HepG2 (cell line): Measurements from ENCODE around the gene SH2D6. TPM values are rescaled to one million over a fixed set of nuclear protein-coding genes. Genes with fewer than 3 reads are reported as not detected.

Experiments
- ATAC-seq: fragments of 200-7000 bp; cut with Tn5 transposase; 3 replicates; pipeline ENCODE4 v1.9.1; 2020; ENCODE audit warnings: mild to moderate bottlenecking, moderate library complexity
- BruUV-seq: library from RNA; stranded (reverse); fragments of 400-500 nt; replicated peaks from 2 replicates; lab custom pipeline; 2021; lab: Mats Ljungman, UMichigan
- CTCF ChIA-PET: fragments of 300-600 bp; formaldehyde crosslinking; extraction: SDS; loops from one replicate; lab custom pipeline; 2021; ENCODE audit warnings: low total read pairs, inconsistent platforms, low intra/inter-chr PET ratio; lab: Yijun Ruan, JAX
- POLR2A ChIA-PET: fragments of 350-600 bp; sonication (Branson Sonifier 250); formaldehyde crosslinking; loops from one replicate; lab custom pipeline; 2020; ENCODE audit warnings: antibody characterized with exemption, inconsistent platforms; lab: Yijun Ruan, JAX
- DNase-seq: peaks from one replicate; pipeline ENCODE4 v3.0.0-alpha.2; 2015; ENCODE audit warnings: low spot score
- FAIRE-seq: peaks from 3 replicates; lab custom pipeline; 2011; peaks lifted over from hg19 to GRCh38; lab: Jason Lieb, UNC
- H2AFZ ChIP-seq: one replicate; pipeline ENCODE4 v1.6.1; 2011; ENCODE audit warnings: low read length, inconsistent platforms
- H3K27ac ChIP-seq: fragments of 300-600 bp; 3 replicates; pipeline ENCODE4 v1.8.0; 2011; ENCODE audit warnings: mixed run types, mild to moderate bottlenecking, mixed read lengths, low read length, inconsistent platforms; ENCODE audit not compliant: insufficient read depth; ENCODE audit errors: extremely low read length
- H3K27me3 ChIP-seq, 2 experiments: fragments of 200-600 bp in 1 of 2; 2 replicates in 1 of 2; 3 replicates in 1 of 2; pipeline versions ENCODE4 v1.6.0 to v1.8.0; 2011; ENCODE audit warnings: low read length in 2 of 2, mild to moderate bottlenecking in 2 of 2, moderate library complexity in 2 of 2, inconsistent platforms in 1 of 2; ENCODE audit not compliant: insufficient read depth in 2 of 2, control insufficient read depth in 1 of 2
- H3K36me3 ChIP-seq, 2 experiments: fragments of 200-600 bp in 1 of 2; replicated peaks in 1 of 2; 2 replicates in 1 of 2; 3 replicates in 1 of 2; pipeline versions ENCODE4 v1.5.1 to v1.8.0; 2011; ENCODE audit warnings: low read length in 2 of 2, inconsistent platforms in 1 of 2; ENCODE audit not compliant: insufficient read depth in 2 of 2, control insufficient read depth in 1 of 2
- H3K4me1 ChIP-seq: 2 replicates; pipeline ENCODE4 v1.5.1; 2012; ENCODE audit warnings: low read length, inconsistent platforms; ENCODE audit not compliant: insufficient read depth
- H3K4me2 ChIP-seq: 2 replicates; pipeline ENCODE4 v1.6.0; 2011; ENCODE audit warnings: low read depth, low read length, inconsistent platforms
- H3K4me3 ChIP-seq, 3 experiments: fragments of 200-600 bp in 1 of 3; sonication (generic), shearing (Covaris generic) in 1 of 3; replicated peaks in 1 of 3; 2 replicates each; pipeline ENCODE4 v1.5.1; 2011 to 2016; ENCODE audit warnings: low read length in 3 of 3, inconsistent platforms in 2 of 3, low read depth in 2 of 3, mild to moderate bottlenecking in 2 of 3, control low read depth in 1 of 3, mixed read lengths in 1 of 3; ENCODE audit not compliant: insufficient read depth in 1 of 3
- H3K79me2 ChIP-seq: one replicate; pipeline ENCODE4 v1.6.1; 2011; ENCODE audit warnings: low read length, inconsistent platforms; ENCODE audit not compliant: insufficient read depth
- H3K9ac ChIP-seq: 2 replicates; pipeline ENCODE4 v1.6.0; 2011; ENCODE audit warnings: mild to moderate bottlenecking, low read depth, low read length, inconsistent platforms; ENCODE audit not compliant: insufficient read depth
- H3K9me3 ChIP-seq: 2 replicates; pipeline ENCODE4 v1.5.1; 2012; ENCODE audit warnings: mild to moderate bottlenecking, low read length
- H4K20me1 ChIP-seq: 2 replicates; pipeline ENCODE4 v1.6.0; 2011; ENCODE audit warnings: inconsistent platforms, mild to moderate bottlenecking, low read length, moderate library complexity; ENCODE audit not compliant: insufficient read depth
- ASH2L ChIP-seq: fragments of 300-600, 200-600 bp; sonication (generic); IDR thresholded peaks from 2 replicates; pipeline ENCODE4 v1.7.0; 2017; ENCODE audit warnings: low read depth, mild to moderate bottlenecking, moderate library complexity, mixed read lengths, low read length; ENCODE audit not compliant: insufficient read length
- FOSL2 ChIP-seq: sonication (generic); formaldehyde crosslinking; IDR thresholded peaks from 2 replicates; pipeline ENCODE4 v1.4.0; 2020; ENCODE audit warnings: missing genetic modification reagents
- NCOA2 ChIP-seq: sonication (generic); formaldehyde crosslinking; IDR thresholded peaks from 2 replicates; pipeline ENCODE4 v1.8.0; 2022; ENCODE audit warnings: inconsistent platforms
- NR1H2 ChIP-seq: sonication (generic); formaldehyde crosslinking; IDR thresholded peaks from 2 replicates; pipeline ENCODE4 v1.8.1; 2022; ENCODE audit warnings: low read depth, missing genetic modification reagents, borderline replicate concordance
- NR2F2 ChIP-seq: IDR thresholded peaks from 2 replicates; pipeline ENCODE4 v1.6.1; 2012; ENCODE audit warnings: low read depth, inconsistent platforms, borderline replicate concordance
- RBAK ChIP-seq: sonication (generic); formaldehyde crosslinking; IDR thresholded peaks from 2 replicates; pipeline ENCODE4 v1.5.1; 2020; ENCODE audit warnings: mild to moderate bottlenecking, missing genetic modification reagents
- SNRNP70 ChIP-seq: fragments of 200-400 bp; formaldehyde crosslinking; IDR thresholded peaks from 2 replicates; pipeline ENCODE4 v1.6.1; 2017; ENCODE audit warnings: mild to moderate bottlenecking, low read depth, low read length, moderate library complexity
- U2AF2 ChIP-seq: fragments of 200-400 bp; formaldehyde crosslinking; IDR thresholded peaks from 2 replicates; pipeline ENCODE4 v1.6.1; 2017; ENCODE audit warnings: low read depth, mild to moderate bottlenecking, low read length
- ZBTB21 ChIP-seq: sonication (generic); formaldehyde crosslinking; IDR thresholded peaks from 2 replicates; pipeline ENCODE4 v1.4.0; 2020; ENCODE audit warnings: missing genetic modification reagents
- ZBTB8A ChIP-seq: sonication (generic); formaldehyde crosslinking; IDR thresholded peaks from 2 replicates; pipeline ENCODE4 v1.4.0; 2020; ENCODE audit warnings: mild to moderate bottlenecking, low read depth, missing genetic modification reagents, borderline replicate concordance
- ZFP41 ChIP-seq: sonication (generic); formaldehyde crosslinking; IDR thresholded peaks from 2 replicates; pipeline ENCODE4 v1.4.0; 2020; ENCODE audit warnings: mild to moderate bottlenecking, missing genetic modification reagents, borderline replicate concordance
- ZSCAN31 ChIP-seq: sonication (generic); formaldehyde crosslinking; IDR thresholded peaks from 2 replicates; pipeline ENCODE4 v1.5.0; 2020; ENCODE audit warnings: low read depth, mild to moderate bottlenecking, missing genetic modification reagents
- ZSCAN5A ChIP-seq: sonication (generic); formaldehyde crosslinking; IDR thresholded peaks from 2 replicates; pipeline ENCODE4 v1.8.0; 2022; ENCODE audit warnings: mild to moderate bottlenecking, missing genetic modification reagents, borderline replicate concordance
- WGBS: methylation state at CpG from one replicate; pipeline ENCODE4 v1.1.6; 2017; ENCODE audit warnings: low lambda C conversion rate; 5-methylcytosine and 5-hydroxymethylcytosine counted together
- in situ Hi-C: cut with HindIII; loops from 2 replicates; pipeline ENCODE4 v1.10.0; 2017; ENCODE audit warnings: low pct_unique_long_range_greater_than_20kb; ENCODE audit not compliant: extremely low pct_ligation_motif_present
- intact Hi-C: fragments of 100-400 bp; cut with micrococcal nuclease; formaldehyde crosslinking; loops from one replicate; pipeline ENCODE4 v1.10.0; 2022; ENCODE audit not compliant: unreplicated experiment
- polyA plus RNA-seq, 8 experiments: library from polyadenylated mRNA; depleted of rRNA in 3 of 8; stranded (reverse) in 7 of 8; unstranded in 1 of 8; fragments of >200 nt; fragmentation: Illumina TruSeq in 4 of 8; extraction: Trizol in 4 of 8; gene quantifications; 2 replicates each; pipeline versions ENCODE4 v1.2.1 to v1.2.3, GENCODE V29; 2011 to 2016; ENCODE audit warnings: low read depth in 4 of 8, missing spikeins in 1 of 8, mixed read lengths in 1 of 8; ENCODE audit not compliant: insufficient read depth in 1 of 8
- total RNA-seq, 5 experiments: library from RNA; depleted of rRNA; stranded (reverse); fragments of >200 nt; fragmentation: Illumina TruSeq; extraction: Trizol; gene quantifications; 2 replicates each; pipeline ENCODE4 v1.2.3, GENCODE V29; 2016; ENCODE audit warnings: low read depth in 1 of 5

Gene SH2D6
- total and polyA plus RNA-seq, 2 of the 13 experiments (the other 11 are each of a cell fraction or from before 2014, with no cell fraction given), result 0.11 to 0.26 TPM

DNA sequence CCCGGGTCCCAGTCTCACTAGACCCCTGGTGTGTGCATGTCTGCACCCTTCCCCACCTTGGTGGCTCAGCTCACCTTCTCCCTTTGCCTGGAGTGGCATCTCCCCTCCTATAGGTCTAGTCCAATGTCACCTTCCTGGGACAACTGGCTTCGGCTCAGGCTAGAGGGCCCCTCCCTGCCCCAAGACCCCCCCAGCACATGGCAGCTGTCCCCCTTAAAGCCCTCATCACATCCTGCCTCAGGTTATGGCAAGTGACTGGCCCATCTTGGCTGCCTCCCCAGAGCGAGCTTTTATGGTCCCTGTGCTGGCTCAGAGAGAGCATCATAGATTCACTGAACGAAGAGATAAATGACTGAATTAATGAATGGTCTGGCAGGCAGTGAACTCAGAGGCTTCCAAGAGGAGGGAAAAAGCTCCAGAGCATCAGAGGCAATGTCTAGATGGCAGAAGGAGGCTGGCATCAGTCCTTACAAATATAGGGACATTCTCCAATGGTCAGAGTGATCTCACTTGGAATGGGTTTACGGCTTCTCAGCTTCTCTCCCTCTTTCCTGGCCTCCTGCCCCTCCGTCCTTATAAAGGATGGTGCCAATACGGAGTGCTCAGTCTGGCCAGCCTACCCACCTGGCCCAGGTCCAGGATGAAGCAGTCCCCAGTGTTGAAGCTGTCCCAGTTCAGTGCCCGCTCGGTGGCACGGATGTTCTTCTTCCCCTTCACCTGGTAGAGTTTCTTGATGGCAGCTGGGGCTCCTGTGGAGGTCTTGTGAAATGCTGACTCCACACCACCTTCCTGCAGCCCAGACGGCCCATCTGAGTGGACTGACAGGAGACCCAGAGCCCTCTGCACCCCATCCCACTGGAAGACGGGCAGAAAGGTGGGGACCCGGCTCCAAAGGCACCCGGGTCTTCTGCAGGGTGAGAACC, 17.7 kb upstream of the SH2D6 start:
- CTCF ChIA-PET, result no interaction called here
- no TSS peak for BruUV-seq
- H3K9me3 ChIP-seq, result no peaks in the 10 kb centered on the region
- H3K79me2 ChIP-seq, result no peaks in the 10 kb centered on the region
- H3K4me1 ChIP-seq, result peaks cover 45% of the 10 kb centered on the region
- POLR2A ChIA-PET, result interaction anchor here (0.9 to 3.4 kb wide), 5 partner anchors 18 to 194 kb away, joined by 3 to 13 read pairs (median 4); partner anchors contain the start of genes ELMOD3, MAT2A, RETSAT and RNF181
- intact Hi-C loops (no loop called here), in situ Hi-C loops (no loop called here)
- DNase-seq (no peak), ATAC-seq (peak; percentile 14), FAIRE-seq (no peak)
- H3K36me3 ChIP-seq, result no peaks in the 10 kb centered on the region
- TF ChIP-seq ZBTB21, result no peak
- no peak overlapping the region for H3K9ac ChIP-seq
- H4K20me1 ChIP-seq, result no peaks in the 10 kb centered on the region
- H3K4me3 ChIP-seq, result no peak overlapping the region
- H3K4me2 ChIP-seq, result no peak overlapping the region
- WGBS, result 67% methylated on average over 14 of the region's 14 CpGs
- no peak overlapping the region for H3K27ac ChIP-seq
- no peak overlapping the region for H2AFZ ChIP-seq
- no peaks in the 10 kb centered on the region for H3K27me3 ChIP-seq

- in situ Hi-C loops, result no loop called here
- Histone ChIP-seq H3K4me3 (no peak overlapping the region; a peak in 1 of 6 replicates), H2AFZ (no peak overlapping the region), H3K27me3 (no peaks in the 10 kb centered on the region), H3K27ac (no peak overlapping the region), H3K79me2 (no peaks in the 10 kb centered on the region), H3K4me2 (peak overlapping the region; percentile 28; the same call in 1 of the 2 replicates), H3K9me3 (no peaks in the 10 kb centered on the region), H3K9ac (no peak overlapping the region), H3K4me1 (peaks cover 51% of the 10 kb centered on the region), H4K20me1 (no peaks in the 10 kb centered on the region), H3K36me3 (no peaks in the 10 kb centered on the region)
- peak; percentile 36 for ATAC-seq
- 28% methylated on average over 2 of the region's 7 CpGs for WGBS
- FAIRE-seq, result no peak
- intact Hi-C loops, result no loop called here
- POLR2A ChIA-PET, result interaction anchor here (1.2 to 3.4 kb wide), 3 partner anchors 17 to 137 kb away, joined by 3 to 13 read pairs (median 4); partner anchors contain the start of genes ELMOD3, MAT2A, RETSAT and SH2D6
- no peak for DNase-seq
- CTCF ChIA-PET, result no interaction called here
- BruUV-seq, result no TSS peak
- TF ChIP-seq RBAK (CRISPR knock-in tag), result no peak
- no peak for TF ChIP-seq SNRNP70
- TF ChIP-seq ZSCAN5A (CRISPR knock-in tag), result no peak
- no peak for TF ChIP-seq ZBTB8A
- TF ChIP-seq ASH2L, result no peak
- TF ChIP-seq NCOA2 (CRISPR knock-in tag), result no peak
- TF ChIP-seq FOSL2 (CRISPR knock-in tag), result no peak
- TF ChIP-seq U2AF2, result no peak
- TF ChIP-seq NR2F2, result no peak
- no peak for TF ChIP-seq NR1H2 (CRISPR knock-in tag)
- no peak for TF ChIP-seq ZSCAN31 (CRISPR knock-in tag)
- TF ChIP-seq ZFP41, result no peak
Measured at GRCh38 chr2:85401464-85401805, 17.1 kb upstream of the SH2D6 start.
